HG03196 (cell line): ENCODE results near the gene SP6.

Source experiments
- ATAC-seq: cut with Tn5 transposase; IDR thresholded peaks from one replicate; pipeline ENCODE4 v1.9.1; 2021; ENCODE audit not compliant: unreplicated experiment

SP6 gene

DNA sequence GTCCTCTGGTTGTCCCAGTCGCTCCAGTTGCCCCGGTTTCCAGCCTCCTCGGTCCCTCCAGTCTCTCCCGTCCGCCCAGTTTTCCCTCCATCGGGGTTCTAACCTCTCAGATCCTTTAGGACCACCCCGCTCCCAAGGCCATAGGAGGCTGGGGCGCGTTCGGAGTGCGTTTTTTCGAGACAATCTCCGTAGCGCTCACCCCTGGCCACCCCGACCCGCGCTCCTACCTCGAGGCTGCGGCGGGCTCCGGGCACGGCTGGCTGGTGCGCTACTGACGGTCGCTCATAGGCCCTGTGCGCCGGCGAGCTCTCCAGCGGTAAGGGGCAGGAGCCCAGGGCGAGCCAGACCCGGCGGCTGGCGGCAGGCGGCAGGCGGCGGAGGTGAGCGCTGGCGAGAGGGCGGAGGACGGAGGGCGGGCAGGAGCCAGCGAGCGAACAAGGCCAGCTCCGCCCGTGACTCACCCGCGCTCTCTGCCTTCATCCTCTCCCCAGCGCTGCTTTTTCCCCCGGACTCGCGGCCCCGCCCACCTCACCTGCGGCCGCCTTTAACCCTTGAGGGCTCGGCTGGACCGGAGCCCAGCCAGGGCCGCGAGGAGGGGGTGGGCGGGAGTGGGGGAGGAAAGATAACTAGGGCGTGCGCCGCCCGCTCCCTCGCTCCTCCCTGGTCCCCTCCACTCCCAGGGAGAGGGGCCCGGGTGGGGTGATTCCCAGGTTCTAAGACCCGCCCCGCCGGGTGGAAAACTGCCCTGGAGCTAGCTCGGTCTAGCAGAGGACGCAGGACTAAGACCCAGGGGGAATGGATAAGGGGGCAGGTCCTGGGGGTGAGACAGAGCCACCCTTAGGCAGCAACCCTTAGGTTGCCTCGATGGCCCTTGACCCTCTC lies at the start of gene SP6:
Gene SP6 (minus strand): TSS at position 472 of the 882 bp plus-strand sequence. CDS start 2,734 bp downstream, outside the sequence.
- ATAC-seq: no peak

- ATAC-seq: no peak
These were observed 48.7 kb upstream of the SP6 start for GRCh38 chr17:47899643-47900042.

GRCh38 chr17:47898241-47898640 lies 47.3 kb upstream of the SP6 start:
- ATAC-seq: no peak

- ATAC-seq: no peak
These were observed 46.6 kb upstream of the SP6 start for GRCh38 chr17:47897561-47897960.

GRCh38 chr17:47896672-47897490 lies 45.9 kb upstream of the SP6 start:
- ATAC-seq: no peak

DNA sequence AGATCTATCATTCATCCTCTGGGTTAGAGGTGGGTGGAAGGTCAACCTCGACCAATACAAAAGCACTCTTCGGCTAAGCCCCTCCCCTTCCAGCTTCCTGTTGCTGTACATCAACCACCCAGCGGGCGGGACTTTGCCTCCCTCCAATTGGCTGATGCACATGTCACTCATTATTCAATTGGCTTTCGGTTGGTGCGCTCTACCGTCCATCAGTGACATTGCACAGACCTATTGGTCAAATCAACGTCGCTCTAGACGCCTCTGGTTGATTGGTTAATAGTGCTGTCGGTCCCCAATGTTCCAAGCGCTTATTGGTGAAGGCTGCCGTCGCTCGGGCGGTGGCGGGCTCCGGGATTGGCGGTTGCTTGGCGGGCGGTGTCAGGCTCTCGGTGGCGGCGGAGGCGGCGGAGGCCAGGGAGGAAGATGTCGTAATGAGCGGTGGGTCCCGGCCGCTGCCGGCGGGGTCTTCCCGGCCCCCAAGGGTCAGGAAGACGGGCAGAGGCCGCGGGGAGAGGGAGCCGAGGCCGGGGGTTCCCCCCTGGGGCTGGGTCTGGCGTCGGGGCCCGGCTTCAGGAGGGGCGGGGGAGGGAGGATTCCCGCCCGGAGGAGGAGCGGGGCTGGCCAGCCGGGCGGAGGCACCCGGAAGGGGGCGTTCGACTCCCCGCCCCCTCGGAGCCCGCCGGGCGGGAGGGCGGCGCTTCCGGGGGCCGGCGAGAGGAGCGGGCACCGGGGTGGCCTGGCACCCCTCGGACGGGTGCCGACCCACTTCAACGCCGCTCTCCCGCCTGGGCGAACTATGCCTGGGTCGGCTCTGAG lies 45.1 kb upstream of the SP6 start, which contains the start of gene SP2:
Gene SP2 (plus strand): TSS at position 381 of the 816 bp plus-strand sequence. CDS start 51 bp downstream, at position 432.
- ATAC-seq: peak; percentile 90

- ATAC-seq: no peak
These were observed 44.4 kb upstream of the SP6 start for GRCh38 chr17:47895347-47895855.

DNA sequence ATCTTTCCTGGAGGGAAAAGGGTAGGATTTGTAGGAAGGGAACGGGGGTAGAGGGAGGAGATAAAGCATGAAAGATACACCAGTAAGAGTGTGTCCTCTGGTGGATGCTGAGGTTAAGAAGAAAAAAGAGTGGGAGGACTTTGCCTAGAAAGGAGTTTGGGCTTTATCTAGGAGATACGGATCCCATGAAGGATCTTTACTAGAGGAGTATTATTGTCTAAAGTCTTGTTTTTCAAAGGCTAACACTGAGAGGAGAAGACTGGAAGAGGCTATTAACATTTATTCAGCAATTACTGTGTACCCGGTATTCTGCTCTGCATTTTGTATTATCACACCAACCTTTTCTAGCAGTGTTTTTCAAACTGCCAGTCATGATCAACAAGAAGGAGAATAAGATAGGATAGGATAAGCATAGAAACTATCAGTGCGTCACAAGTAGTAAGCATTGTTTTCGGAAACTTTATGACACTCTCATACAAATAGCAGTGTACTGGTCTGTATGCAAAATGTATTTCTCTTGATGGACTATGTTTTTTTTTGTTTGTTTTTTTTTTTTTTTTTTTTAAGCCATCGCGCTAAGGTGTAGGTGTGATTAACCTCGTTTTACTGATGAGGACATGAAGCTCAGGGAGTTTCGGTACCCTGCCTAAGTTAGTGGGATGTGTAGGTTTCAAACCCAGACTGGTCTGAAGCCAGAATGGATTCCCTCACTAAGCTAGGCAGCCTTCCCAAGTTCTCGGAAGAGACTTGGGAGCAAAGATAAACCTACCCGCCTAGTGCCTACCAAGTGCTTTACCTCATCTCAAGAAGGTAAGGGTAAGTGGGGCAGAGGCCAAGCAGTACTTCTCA lies 43.8 kb upstream of the SP6 start:
- no peak for ATAC-seq

- no peak for ATAC-seq
These were observed 40.7 kb upstream of the SP6 start for GRCh38 chr17:47891545-47892088.

DNA sequence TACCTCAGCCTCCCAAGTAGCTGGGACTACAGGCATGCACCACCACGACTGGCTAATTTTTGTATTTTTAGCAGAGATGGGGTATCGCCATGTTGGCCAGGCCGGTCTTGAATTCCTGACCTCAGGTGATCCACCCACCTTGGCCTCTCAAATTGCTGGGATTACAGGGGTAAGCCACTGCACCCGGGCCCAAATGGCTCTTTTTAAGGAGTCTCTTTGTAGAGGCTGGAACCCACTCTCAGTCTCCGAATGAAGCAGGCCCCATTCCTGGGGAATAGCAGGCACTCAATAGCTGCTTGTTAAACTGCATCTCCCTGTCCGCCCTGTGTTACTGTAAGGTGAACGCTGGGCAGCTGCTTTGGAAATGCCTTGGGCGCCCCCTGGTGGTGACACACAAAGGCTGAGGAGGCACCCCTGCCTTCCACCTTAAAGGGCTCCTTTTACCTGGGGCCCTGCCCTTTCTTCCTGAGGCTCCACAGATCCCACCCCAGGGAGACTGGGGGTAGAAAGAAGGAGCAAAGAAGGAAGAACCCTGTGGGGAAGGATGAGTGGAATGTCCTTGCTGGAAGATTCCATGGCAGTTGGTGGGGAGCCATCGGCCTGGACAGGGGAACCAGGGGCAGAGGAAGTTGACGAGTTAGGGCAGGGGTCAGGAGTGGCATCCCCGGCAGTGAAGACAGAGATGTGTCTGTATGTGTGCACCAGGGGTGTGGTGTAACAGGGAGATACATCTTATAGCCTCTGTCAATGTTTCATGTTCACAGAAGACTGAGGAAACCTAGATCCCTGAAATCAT lies 39.0 kb upstream of the SP6 start:
- peak; percentile 52 for ATAC-seq

DNA sequence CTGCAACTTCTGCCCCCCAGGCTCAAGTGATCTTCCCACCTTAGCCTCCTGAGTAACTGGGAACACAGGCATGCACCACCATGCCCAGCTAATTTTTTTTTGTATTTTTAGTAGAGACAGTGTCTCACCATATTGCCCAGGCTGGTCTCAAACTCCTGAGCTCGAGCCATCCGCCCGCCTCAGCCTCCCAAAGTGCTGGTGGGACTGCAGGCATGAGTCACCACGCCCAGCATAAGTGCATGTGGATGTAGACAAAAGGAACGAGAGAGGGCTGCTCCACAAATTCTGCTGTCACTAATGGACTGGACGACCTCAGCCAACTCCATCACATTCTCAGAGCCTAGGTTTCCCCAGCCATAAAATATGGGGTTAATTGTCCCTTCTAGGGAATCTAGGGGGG lies 37.3 kb upstream of the SP6 start:
- no peak for ATAC-seq

DNA sequence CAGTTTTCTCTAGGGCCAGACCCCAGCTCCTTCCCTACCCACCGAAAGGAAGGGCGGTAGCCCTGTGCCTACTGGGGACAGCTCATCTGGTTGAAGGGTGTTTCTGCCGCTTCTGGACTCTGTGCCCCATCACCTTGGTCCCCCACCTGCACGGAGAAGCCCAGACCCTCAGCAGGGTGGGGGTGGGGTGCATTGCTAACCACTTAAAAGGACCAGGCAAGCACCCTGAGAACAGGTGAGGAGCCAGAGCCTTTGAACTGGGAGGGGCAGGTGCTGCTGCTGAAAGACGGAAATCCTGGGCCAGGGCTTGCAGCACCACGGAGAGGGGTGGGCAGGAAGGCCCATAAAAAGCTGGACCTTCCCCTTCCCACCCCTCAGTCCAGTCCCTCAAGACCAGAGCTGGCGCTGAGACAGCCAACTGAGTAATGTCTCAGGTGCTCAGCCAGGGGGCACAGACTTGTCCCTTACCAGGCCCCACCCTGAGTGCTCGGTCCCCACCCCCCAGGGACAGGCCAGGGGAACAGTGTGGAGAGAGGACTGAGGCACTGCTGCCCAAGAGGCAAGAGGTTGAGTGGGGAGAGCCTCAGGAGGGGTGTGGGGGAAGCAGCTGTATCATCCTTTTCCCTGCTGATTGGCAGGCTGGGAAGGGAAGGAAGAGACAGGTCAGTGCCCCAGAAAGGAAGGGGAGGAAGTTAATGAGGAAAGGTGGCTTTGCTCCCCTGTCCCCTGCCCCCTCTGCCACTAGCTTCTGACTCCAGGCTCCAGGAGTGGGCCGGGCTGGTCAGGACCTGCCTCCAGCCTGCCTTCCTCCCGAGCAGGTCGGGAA lies 34.2 kb upstream of the SP6 start:
- no peak for ATAC-seq

- no peak for ATAC-seq
These were observed 33.4 kb upstream of the SP6 start for GRCh38 chr17:47884427-47884740.

DNA sequence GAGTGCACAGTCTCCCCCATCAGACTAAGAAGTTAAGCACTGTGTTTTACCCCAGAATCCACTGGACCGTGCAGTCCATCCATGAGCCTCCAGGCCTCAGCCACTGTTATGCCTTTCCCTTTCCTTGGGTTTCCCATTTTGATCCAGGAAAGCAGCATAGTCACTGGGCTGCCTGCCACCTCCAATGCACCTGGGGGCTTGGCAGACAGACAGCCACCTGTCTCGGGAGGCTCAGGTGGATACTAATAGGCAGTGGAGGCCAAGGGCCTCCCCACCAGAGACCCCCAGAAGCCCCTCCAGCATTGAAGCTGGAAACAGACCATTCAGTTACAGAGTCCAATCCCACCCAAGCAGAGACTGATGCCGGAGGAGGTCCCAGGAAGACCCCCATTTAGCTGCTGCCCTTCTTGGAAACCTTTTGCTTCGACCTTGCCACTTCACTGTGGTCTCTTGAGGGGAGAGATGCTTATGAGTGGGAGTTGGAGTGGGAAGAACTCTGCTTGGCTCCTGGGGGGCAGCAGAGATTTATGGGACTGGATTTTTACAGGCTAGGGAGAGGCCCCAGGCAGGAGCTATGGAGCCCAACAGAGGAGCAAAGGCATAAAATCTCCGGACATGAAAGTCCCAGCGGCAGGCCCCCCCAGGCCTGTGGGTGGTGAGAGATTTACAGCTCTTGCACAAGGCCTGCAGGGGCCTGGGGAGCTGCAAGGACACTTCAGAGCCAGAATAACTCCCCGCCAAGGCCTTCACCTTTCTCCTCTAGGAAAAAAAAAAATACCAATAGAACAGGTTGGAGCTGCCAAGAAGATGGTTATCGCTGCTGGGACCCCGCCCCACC lies 32.8 kb upstream of the SP6 start:
- no peak for ATAC-seq

DNA sequence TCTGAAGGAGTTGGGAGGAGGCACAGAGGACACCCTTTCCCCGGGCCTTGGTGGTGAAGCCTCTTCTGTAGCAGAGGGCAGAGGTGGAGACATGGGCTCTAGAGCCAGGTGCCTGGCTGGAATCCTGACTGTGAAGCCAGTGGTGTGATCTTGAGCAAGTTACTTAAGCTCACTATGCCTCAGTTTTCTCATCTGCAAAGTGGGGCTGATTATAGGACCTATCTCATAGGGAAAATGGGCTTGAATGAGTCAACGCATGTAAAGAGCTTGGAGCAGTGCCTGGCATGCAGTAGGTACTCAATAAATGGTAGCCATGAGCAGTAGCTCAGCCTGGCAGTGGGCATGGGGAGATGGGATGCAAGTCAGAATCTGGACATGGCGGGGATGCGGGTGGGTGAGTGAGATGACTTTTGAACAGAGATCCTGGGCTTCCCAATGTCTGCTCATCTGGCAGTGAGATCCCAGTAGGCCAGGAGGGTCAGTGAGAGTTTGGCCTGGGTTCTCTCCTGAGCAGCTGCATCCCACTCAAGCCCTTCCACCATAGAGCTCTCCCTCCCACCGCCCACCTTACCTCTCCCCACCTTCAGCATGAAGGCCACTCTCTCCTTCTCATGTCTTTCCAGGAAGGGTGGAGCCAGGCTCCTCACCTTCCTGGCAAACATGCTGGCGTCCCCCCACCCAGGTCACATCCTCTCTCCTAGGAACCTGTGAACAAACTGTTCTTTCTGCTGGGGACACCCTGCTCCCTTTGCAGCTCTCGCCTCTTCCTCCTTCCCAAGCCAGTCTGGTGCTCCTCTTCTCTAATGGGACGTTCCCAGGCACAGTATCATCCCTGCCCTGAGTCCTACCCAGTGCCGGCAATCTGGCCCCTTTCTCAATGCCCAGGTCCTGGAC lies 32.0 kb upstream of the SP6 start:
- no peak for ATAC-seq

- no peak for ATAC-seq
These were observed 31.3 kb upstream of the SP6 start for GRCh38 chr17:47882247-47882646.
